GM18873 (cell line): Measurements from ENCODE around the gene JAKMIP3.
"Not testable (repeated sequence)": the region's sequence is repeated elsewhere in the genome, so short reads cannot be mapped to it uniquely, and the experiment has no call there.

ENCODE experiments used
- ATAC-seq: cut with Tn5 transposase; IDR thresholded peaks from one replicate; pipeline ENCODE4 v1.9.1; 2021; ENCODE audit warnings: mild to moderate bottlenecking, moderate library complexity, moderate number of reproducible peaks; ENCODE audit not compliant: unreplicated experiment, low FRiP score

Gene JAKMIP3

GRCh38 chr10:132064082-132064755, 1.5 kb upstream of the JAKMIP3 start:
- ATAC-seq = no peak

DNA sequence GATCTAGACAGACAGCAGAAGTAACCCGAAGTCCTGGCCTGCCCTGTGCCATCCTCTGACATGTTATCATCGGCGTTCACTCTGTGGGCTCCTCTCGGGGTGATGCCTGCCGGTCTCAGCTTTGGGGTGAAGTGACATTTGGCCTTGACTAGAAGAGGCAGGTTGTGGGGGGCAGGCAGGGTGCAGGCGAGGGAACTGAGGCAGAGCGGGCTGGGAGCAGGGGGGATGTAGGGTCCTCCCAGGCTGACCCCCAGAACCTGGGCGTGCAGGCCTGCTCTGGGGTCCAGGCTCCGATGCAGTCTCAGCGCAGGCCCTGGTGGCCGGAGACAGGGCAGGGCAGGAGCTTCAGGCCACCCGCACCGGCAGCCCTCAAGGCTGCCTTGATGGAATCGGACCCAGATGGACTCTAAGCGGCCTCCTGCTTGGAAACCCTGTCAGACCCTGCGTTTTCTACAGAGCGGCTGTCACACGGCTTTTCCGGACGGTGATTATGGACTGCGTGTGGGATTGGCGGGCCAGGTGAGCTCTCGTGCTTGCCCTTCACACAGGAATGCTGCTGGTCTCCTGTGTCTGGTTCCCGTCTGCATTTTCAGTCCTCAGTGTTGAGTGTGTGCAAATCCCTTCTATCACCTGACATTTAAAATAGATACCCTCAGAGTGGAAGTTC, 842 bp upstream of the JAKMIP3 start:
- no peak for ATAC-seq

- ATAC-seq = no peak
These were observed 440 bp downstream of the JAKMIP3 start for GRCh38 chr10:132066186-132066585.

GRCh38 chr10:132066812-132067211, 1.1 kb downstream of the JAKMIP3 start:
- no peak for ATAC-seq

- no peak for ATAC-seq
These were observed 2.8 kb downstream of the JAKMIP3 start for GRCh38 chr10:132068431-132069121.

- ATAC-seq = no peak
These were observed 3.5 kb downstream of the JAKMIP3 start for GRCh38 chr10:132069122-132069848.

DNA sequence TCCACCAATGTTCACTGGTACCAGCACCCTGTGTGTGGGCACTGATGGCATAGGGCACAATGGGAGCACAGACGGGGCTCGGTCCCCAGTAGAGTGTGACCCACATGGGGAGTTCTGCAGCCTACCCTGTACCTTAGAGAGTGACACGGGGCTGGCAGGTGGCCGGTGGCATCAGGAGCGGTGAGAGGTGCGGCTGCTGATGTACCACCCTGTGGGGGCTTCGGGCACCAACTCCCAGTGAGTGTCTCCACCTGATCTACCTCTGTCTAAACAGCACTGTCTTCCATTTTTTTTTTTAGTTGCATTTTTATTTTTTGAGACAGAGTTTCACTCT, 4.1 kb downstream of the JAKMIP3 start:
- ATAC-seq = no peak

DNA sequence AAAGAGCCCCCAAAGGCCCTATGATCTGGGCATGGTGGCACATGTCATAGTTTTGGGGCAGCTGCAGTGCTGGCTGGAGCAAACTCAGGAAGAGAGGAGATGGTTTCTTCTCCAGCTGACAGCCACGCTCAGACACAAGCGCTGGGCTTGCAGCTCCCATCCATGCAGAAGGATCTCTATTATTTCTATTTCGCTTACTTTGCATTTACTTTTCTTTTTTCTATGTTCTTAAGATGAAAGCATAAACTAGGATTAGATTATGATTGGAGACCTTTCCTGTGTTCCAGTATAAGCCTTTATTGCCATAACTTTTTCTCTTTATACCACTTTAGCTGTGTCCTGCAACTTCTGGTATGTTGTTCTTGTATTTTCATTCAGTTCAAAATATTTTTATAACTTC, 5.0 kb downstream of the JAKMIP3 start:
- no peak for ATAC-seq

GRCh38 chr10:132071667-132072066, 5.9 kb downstream of the JAKMIP3 start:
- no peak for ATAC-seq

DNA sequence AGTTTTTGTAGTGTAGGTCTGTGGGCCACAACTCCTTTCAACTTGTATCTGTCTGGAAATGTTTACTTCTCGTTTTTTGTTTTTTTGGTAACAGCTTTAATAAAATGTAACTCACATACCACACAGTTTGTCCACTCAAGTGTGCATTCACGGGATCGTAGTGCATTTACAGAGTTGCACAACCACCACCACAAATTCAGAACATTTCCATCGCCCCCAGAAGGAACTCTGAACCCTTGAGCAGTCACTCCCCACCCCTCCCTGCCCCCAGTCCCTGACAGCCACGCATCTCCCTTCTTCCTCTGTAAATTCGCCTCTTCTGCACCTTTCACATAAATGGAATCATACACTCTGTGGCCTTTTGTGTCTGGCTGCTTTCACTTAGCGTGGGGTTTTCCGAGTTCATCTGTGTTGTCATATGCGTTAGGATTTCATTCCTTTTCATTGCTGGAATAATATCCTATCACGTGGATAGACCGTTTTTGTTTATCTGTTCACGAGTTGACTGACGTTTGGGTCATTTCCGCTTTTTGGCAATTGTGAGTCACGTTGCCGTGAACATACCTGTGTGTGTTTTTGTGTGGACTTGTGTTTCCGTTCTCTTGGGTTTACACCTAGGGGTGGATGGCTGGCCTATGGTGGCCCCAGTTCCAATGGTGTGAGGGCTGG, 10.3 kb downstream of the JAKMIP3 start:
- ATAC-seq = no peak

GRCh38 chr10:132076578-132077081, 10.9 kb downstream of the JAKMIP3 start:
- ATAC-seq = no peak

DNA sequence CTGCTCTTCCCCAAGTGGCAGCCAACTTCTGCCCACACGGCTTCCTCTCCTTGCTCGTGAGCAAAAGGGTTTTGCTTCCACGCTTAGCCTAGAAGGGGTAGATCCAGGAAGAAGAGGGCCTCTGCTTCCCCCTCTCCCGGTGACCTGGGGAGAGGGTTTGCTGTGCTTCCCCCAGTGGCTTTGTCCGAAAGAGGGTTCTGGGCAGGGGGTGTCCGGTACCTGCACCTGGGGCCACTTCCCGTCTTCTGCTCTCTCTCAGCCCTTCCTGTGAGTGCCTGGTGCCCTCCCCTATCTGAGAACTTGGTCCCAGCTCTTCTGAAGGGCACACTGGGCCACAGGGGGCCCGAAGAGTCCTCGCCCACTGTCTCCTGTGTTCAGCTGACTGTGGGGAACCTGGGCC, 11.3 kb downstream of the JAKMIP3 start:
- ATAC-seq = no peak

GRCh38 chr10:132078746-132079345, 13.1 kb downstream of the JAKMIP3 start:
- no peak for ATAC-seq

GRCh38 chr10:132084384-132084783, 18.6 kb downstream of the JAKMIP3 start:
- ATAC-seq = not testable (repeated sequence)

- not testable (repeated sequence) for ATAC-seq
These were observed 27.5 kb downstream of the JAKMIP3 start for GRCh38 chr10:132093236-132093635.

GRCh38 chr10:132094581-132095234, 29.0 kb downstream of the JAKMIP3 start:
- no peak for ATAC-seq

- no peak for ATAC-seq
These were observed 29.8 kb downstream of the JAKMIP3 start for GRCh38 chr10:132095403-132096113.

GRCh38 chr10:132096223-132096622, 30.5 kb downstream of the JAKMIP3 start:
- ATAC-seq = no peak
